ENCODE data around the gene ADCY1.

ADCY1 gene

GRCh38 chr7:45586542-45587520 lies 12.7 kb downstream of the ADCY1 start:
- no peak for TF ChIP-seq CTCF (IDR thresholded peaks at IDR 0.05; ENCODE audit: borderline replicate concordance, control extremely low read depth, extremely low read depth, insufficient read depth, missing control alignments)
- in situ Hi-C loops (cut with MboI; ENCODE audit: low sequenced_read_pairs, unreplicated experiment), result no loop called here
- DNase-seq (ENCODE audit: low spot score), result no peak

- no peak for TF ChIP-seq CTCF (IDR thresholded peaks at IDR 0.05; ENCODE audit: borderline replicate concordance, control extremely low read depth, extremely low read depth, insufficient read depth, missing control alignments)
- no peak for DNase-seq (ENCODE audit: low spot score)
- in situ Hi-C loops (cut with MboI; ENCODE audit: low sequenced_read_pairs, unreplicated experiment), result no loop called here
Observed at GRCh38 chr7:45588466-45588865, 14.3 kb downstream of the ADCY1 start.

DNA sequence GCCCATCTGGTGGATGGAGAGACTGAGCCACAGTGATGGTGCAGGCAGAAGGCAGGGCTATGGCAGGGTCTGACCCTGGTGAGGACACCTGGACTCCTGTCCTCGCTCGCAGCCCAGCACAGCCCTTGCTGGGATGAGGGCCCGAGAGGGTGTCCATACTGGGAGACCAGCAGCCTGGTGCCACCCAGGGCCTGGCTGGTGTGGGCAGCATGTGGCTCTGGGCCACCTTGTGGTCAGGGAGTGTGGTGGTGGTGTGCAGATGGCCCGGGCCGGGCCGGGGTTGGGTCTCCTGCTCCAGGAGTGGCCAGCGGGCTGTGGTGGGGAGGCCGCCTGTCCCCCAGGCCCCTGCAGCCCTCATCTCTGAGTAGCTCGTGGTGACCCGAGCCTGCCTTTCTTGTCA lies 14.9 kb downstream of the ADCY1 start:
- TF ChIP-seq CTCF (IDR thresholded peaks at IDR 0.05; ENCODE audit: borderline replicate concordance, control extremely low read depth, extremely low read depth, insufficient read depth, missing control alignments), result no peak
- in situ Hi-C loops (cut with MboI; ENCODE audit: low sequenced_read_pairs, unreplicated experiment), result no loop called here
- no peak for DNase-seq (ENCODE audit: low spot score)

- no peak for TF ChIP-seq CTCF (IDR thresholded peaks at IDR 0.05; ENCODE audit: borderline replicate concordance, control extremely low read depth, extremely low read depth, insufficient read depth, missing control alignments)
- DNase-seq (ENCODE audit: low spot score), result no peak
- in situ Hi-C loops (cut with MboI; ENCODE audit: low sequenced_read_pairs, unreplicated experiment), result no loop called here
Observed at GRCh38 chr7:45589915-45590678, 15.9 kb downstream of the ADCY1 start.

- DNase-seq (ENCODE audit: low spot score), result no peak
- in situ Hi-C loops (cut with MboI; ENCODE audit: low sequenced_read_pairs, unreplicated experiment), result no loop called here
Observed at GRCh38 chr7:45590679-45591057, 16.5 kb downstream of the ADCY1 start.

More at GRCh38 chr7:45590679-45591057, 16.5 kb downstream of the ADCY1 start:
- TF ChIP-seq CTCF (IDR thresholded peaks at IDR 0.05; ENCODE audit: borderline replicate concordance, control extremely low read depth, extremely low read depth, insufficient read depth, missing control alignments), result no peak
